Panc1 (cell line): Measurements from ENCODE around the gene PUDP. TPM values are rescaled to one million over a fixed set of nuclear protein-coding genes. Genes with fewer than 3 reads are reported as not detected.

Source experiments
- ATAC-seq: fragments of 200-7000 bp; cut with Tn5 transposase; 2 replicates; pipeline ENCODE4 v1.9.1; 2020; ENCODE audit warnings: mild to moderate bottlenecking, moderate library complexity
- BruUV-seq: library from RNA; stranded (reverse); fragments of 400-500 nt; replicated peaks from 2 replicates; lab custom pipeline; 2021; lab: Mats Ljungman, UMichigan
- CTCF ChIA-PET: fragments of 300-600 bp; sonication (Branson Sonifier 250); formaldehyde crosslinking; loops from one replicate; lab custom pipeline; 2022; ENCODE audit warnings: antibody characterized with exemption; lab: Charles Lee
- POLR2A ChIA-PET: fragments of 300-600 bp; sonication (Branson Sonifier 250); formaldehyde crosslinking; loops from one replicate; lab custom pipeline; 2022; ENCODE audit warnings: antibody characterized with exemption; lab: Charles Lee
- DNase-seq: peaks from one replicate; pipeline ENCODE4 v3.0.0-alpha.2; 2010; ENCODE audit warnings: low read depth, low spot score
- H3K27ac ChIP-seq: 2 replicates; pipeline ENCODE4 v1.5.1; 2011; ENCODE audit warnings: mild to moderate bottlenecking, low read length, inconsistent platforms
- H3K27me3 ChIP-seq: fragments of 200-500 bp; sonication (Bioruptor generic); 2 replicates; pipeline ENCODE4 v1.6.0; 2014; ENCODE audit warnings: low read length, inconsistent platforms; ENCODE audit not compliant: control insufficient read depth, insufficient read depth
- H3K36me3 ChIP-seq: fragments of 200-500 bp; sonication (Bioruptor generic); 2 replicates; pipeline ENCODE4 v1.5.1; 2014; ENCODE audit warnings: inconsistent platforms, mild to moderate bottlenecking, low read length, moderate library complexity; ENCODE audit not compliant: control insufficient read depth, insufficient read depth
- H3K4me1 ChIP-seq: 2 replicates; pipeline ENCODE4 v1.5.1; 2011; ENCODE audit warnings: inconsistent platforms, mild to moderate bottlenecking, low read length, moderate library complexity; ENCODE audit not compliant: control insufficient read depth, insufficient read depth
- H3K4me3 ChIP-seq, 2 experiments: 2 replicates each; pipeline ENCODE4 v1.5.1; 2011 to 2012; ENCODE audit warnings: low read depth in 2 of 2, low read length in 2 of 2, mild to moderate bottlenecking in 2 of 2, inconsistent platforms in 1 of 2, moderate library complexity in 1 of 2
- H3K9me3 ChIP-seq: fragments of 200-500 bp; sonication (Bioruptor generic); 2 replicates; pipeline ENCODE4 v1.5.1; 2014; ENCODE audit warnings: low read depth, mild to moderate bottlenecking, inconsistent platforms, low read length, moderate library complexity; ENCODE audit not compliant: control insufficient read depth, insufficient read depth
- POLR2AphosphoS5 ChIP-seq: IDR thresholded peaks from 2 replicates; pipeline ENCODE4 v1.6.1; 2012; ENCODE audit warnings: mild to moderate bottlenecking, low read depth, low read length, moderate library complexity
- SIN3A ChIP-seq: IDR thresholded peaks from 2 replicates; pipeline ENCODE4 v1.6.1; 2012; ENCODE audit warnings: low read depth, mild to moderate bottlenecking, low read length, moderate library complexity, borderline replicate concordance; ENCODE audit not compliant: insufficient read depth
- TCF7L2 ChIP-seq: IDR thresholded peaks from 2 replicates; pipeline ENCODE4 v1.6.1; 2011; ENCODE audit warnings: mild to moderate bottlenecking, low read depth, low read length, inconsistent platforms
- in situ Hi-C: cut with HindIII; loops from 2 replicates; pipeline ENCODE4 v1.10.0; 2016; ENCODE audit warnings: low sequenced_read_pairs, low pct_unique_long_range_greater_than_20kb
- intact Hi-C: fragments of 100-400 bp; cut with micrococcal nuclease; formaldehyde crosslinking; loops from one replicate; pipeline ENCODE4 v1.10.0; 2022; ENCODE audit not compliant: unreplicated experiment
- total RNA-seq: library from RNA; stranded (reverse); gene quantifications from one replicate; pipeline ENCODE4 v1.2.1, GENCODE V29; 2021; ENCODE audit not compliant: unreplicated experiment
- TF ChIP-seq, protein P1 (sequence below): fragments of 450-650 bp; IDR thresholded peaks from 2 replicates; pipeline ENCODE4 v1.5.1; 2017; ENCODE audit warnings: mild to moderate bottlenecking
- TF ChIP-seq, protein P2 (sequence below), 2 experiments: IDR thresholded peaks; 2 replicates each; pipeline ENCODE4 v1.6.1; 2011 to 2012; ENCODE audit warnings: low read depth in 2 of 2, control low read depth in 1 of 2, low read length in 1 of 2, mild to moderate bottlenecking in 1 of 2, moderate library complexity in 1 of 2; ENCODE audit not compliant: insufficient read depth in 1 of 2

PUDP gene
- total RNA-seq, 1 experiment from 2014 or later = 14.2 TPM

DNA sequence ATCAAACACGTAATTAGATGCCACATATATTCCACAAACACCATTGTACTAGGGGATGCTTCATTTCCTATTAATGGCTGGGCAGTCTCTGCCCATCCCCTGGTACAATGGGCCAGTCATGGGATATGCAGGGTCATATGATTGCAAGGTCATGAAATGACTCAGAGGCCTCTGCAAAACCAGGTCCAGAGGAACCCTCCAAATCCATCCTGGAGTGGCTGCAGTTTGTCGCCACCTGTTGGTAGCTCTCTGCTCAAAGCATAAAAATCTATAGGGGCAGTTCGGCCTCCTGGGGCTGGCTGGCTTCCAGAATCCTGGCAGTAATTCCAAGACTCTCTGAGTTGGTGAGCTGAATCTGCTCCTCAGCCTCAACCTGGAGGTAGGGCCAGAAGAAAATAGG is 22.9 kb upstream of the PUDP start:
- H3K4me3 ChIP-seq = no peak overlapping the region
- in situ Hi-C loops (no loop called here), intact Hi-C loops (no loop called here)
- H3K27ac ChIP-seq = no peak overlapping the region
- TF ChIP-seq, protein P1, sequence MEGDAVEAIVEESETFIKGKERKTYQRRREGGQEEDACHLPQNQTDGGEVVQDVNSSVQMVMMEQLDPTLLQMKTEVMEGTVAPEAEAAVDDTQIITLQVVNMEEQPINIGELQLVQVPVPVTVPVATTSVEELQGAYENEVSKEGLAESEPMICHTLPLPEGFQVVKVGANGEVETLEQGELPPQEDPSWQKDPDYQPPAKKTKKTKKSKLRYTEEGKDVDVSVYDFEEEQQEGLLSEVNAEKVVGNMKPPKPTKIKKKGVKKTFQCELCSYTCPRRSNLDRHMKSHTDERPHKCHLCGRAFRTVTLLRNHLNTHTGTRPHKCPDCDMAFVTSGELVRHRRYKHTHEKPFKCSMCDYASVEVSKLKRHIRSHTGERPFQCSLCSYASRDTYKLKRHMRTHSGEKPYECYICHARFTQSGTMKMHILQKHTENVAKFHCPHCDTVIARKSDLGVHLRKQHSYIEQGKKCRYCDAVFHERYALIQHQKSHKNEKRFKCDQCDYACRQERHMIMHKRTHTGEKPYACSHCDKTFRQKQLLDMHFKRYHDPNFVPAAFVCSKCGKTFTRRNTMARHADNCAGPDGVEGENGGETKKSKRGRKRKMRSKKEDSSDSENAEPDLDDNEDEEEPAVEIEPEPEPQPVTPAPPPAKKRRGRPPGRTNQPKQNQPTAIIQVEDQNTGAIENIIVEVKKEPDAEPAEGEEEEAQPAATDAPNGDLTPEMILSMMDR = peak; percentile 38
- TF ChIP-seq POLR2AphosphoS5 (no peak), TCF7L2 (no peak), SIN3A (no peak)
- TF ChIP-seq, protein P2, sequence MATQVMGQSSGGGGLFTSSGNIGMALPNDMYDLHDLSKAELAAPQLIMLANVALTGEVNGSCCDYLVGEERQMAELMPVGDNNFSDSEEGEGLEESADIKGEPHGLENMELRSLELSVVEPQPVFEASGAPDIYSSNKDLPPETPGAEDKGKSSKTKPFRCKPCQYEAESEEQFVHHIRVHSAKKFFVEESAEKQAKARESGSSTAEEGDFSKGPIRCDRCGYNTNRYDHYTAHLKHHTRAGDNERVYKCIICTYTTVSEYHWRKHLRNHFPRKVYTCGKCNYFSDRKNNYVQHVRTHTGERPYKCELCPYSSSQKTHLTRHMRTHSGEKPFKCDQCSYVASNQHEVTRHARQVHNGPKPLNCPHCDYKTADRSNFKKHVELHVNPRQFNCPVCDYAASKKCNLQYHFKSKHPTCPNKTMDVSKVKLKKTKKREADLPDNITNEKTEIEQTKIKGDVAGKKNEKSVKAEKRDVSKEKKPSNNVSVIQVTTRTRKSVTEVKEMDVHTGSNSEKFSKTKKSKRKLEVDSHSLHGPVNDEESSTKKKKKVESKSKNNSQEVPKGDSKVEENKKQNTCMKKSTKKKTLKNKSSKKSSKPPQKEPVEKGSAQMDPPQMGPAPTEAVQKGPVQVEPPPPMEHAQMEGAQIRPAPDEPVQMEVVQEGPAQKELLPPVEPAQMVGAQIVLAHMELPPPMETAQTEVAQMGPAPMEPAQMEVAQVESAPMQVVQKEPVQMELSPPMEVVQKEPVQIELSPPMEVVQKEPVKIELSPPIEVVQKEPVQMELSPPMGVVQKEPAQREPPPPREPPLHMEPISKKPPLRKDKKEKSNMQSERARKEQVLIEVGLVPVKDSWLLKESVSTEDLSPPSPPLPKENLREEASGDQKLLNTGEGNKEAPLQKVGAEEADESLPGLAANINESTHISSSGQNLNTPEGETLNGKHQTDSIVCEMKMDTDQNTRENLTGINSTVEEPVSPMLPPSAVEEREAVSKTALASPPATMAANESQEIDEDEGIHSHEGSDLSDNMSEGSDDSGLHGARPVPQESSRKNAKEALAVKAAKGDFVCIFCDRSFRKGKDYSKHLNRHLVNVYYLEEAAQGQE (IDR thresholded peaks at IDR 0.05; ENCODE audit: insufficient read depth in 1 of 2, low read depth in 2 of 2, low read length in 1 of 2) = no peak
- DNase-seq (no peak), ATAC-seq (no peak)
- no peaks in the 10 kb centered on the region for H3K9me3 ChIP-seq
- CTCF ChIA-PET = interaction anchor here (0.6 kb wide), 1 partner anchor 437 kb away, joined by 3 read pairs; no protein-coding TSS in a partner anchor
- no peaks in the 10 kb centered on the region for H3K27me3 ChIP-seq
- POLR2A ChIA-PET = no interaction called here
- H3K4me1 ChIP-seq = no peaks in the 10 kb centered on the region
- BruUV-seq = no TSS peak
- no peaks in the 10 kb centered on the region for H3K36me3 ChIP-seq

DNA sequence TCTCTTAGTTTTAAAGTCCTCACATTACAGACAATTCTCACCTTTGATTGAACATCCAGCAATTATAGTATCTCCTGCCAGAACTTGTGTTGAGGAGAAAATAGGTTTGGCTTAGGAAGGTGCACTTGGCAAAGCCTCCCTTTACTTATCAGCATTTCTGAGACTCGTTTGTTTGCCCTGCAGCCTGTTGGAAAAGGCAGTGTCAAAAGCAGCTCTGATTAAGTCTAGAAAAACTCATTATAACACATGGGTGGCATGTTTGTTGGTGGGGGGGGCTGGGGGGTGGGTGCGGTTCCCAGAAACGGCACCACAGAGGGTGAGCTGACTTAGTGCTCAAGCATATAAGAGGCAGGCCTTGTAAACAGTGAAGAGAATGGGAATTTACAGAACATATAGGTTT is 21.7 kb upstream of the PUDP start:
- Histone ChIP-seq H3K4me1 (no peaks in the 10 kb centered on the region), H3K27me3 (no peaks in the 10 kb centered on the region), H3K4me3 (no peak overlapping the region), H3K27ac (no peak overlapping the region), H3K36me3 (no peaks in the 10 kb centered on the region), H3K9me3 (no peaks in the 10 kb centered on the region)
- no peak for ATAC-seq
- intact Hi-C loops = no loop called here
- in situ Hi-C loops = no loop called here
- ChIA-PET POLR2A (no interaction called here), CTCF (no interaction called here)
- BruUV-seq = no TSS peak
- DNase-seq = no peak
- TF ChIP-seq, protein P1 = no peak
- TF ChIP-seq POLR2AphosphoS5 (no peak), SIN3A (no peak), TCF7L2 (no peak)
- TF ChIP-seq, protein P2 (IDR thresholded peaks at IDR 0.05; ENCODE audit: insufficient read depth in 1 of 2, low read depth in 2 of 2, low read length in 1 of 2) = no peak
